ENCODE results near the gene KCNAB1.
"Not testable (repeated sequence)": the region's sequence is repeated elsewhere in the genome, so short reads cannot be mapped to it uniquely, and the experiment has no call there.

Gene KCNAB1

DNA sequence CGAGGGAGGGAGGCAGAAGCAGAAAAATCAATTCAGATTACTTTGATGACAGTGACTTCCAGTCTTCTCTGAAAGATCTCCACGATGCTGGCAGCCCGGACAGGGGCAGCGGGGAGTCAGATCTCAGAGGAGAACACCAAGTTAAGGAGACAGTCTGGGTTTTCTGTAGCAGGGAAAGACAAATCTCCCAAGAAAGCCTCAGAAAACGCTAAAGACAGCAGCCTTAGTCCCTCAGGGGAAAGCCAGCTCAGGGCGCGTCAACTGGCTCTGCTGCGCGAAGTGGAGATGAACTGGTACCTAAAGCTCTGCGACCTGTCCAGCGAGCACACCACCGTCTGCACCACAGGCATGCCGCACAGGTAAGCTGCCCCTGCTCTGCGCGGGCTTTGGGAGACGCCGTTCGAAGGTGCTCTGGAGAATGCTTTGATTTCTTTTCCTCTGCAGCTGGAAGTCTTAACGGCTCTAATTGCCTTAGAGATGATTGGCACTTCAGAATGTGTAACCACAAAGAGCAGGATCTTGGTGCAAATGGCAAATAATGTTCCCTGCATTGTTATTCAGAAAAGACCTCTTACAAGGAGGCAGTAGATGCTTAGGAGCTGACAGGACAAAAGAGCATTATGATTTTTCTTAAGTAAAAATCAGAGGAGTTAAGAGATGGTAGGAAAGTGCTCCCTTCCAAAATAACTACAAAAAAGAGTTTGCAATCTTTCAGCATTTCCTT lies at the start of gene KCNAB1:
TSS of gene KCNAB1 (plus strand) at position 51 of the 724 bp plus-strand sequence.
- TF ChIP-seq, protein P1, sequence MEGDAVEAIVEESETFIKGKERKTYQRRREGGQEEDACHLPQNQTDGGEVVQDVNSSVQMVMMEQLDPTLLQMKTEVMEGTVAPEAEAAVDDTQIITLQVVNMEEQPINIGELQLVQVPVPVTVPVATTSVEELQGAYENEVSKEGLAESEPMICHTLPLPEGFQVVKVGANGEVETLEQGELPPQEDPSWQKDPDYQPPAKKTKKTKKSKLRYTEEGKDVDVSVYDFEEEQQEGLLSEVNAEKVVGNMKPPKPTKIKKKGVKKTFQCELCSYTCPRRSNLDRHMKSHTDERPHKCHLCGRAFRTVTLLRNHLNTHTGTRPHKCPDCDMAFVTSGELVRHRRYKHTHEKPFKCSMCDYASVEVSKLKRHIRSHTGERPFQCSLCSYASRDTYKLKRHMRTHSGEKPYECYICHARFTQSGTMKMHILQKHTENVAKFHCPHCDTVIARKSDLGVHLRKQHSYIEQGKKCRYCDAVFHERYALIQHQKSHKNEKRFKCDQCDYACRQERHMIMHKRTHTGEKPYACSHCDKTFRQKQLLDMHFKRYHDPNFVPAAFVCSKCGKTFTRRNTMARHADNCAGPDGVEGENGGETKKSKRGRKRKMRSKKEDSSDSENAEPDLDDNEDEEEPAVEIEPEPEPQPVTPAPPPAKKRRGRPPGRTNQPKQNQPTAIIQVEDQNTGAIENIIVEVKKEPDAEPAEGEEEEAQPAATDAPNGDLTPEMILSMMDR (IDR thresholded peaks at IDR 0.05), result no peak
- Histone ChIP-seq H3K4me3 (ENCODE audit: low read depth in 1 of 2, low read length in 1 of 2) (no peak within 1 kb of the TSS), H3K27ac (no peak within 1 kb of the TSS), H3K9me3 (no peaks in the 10 kb centered on the region), H3K36me3 (no peaks in the 10 kb centered on the region), H3K27me3 (peaks cover 29% of the 10 kb centered on the region), H3K4me1 (ENCODE audit: control insufficient read depth in 1 of 2, insufficient read depth in 1 of 2, low read depth in 1 of 2, low read length in 1 of 2) (no peaks in the 10 kb centered on the region)

DNA sequence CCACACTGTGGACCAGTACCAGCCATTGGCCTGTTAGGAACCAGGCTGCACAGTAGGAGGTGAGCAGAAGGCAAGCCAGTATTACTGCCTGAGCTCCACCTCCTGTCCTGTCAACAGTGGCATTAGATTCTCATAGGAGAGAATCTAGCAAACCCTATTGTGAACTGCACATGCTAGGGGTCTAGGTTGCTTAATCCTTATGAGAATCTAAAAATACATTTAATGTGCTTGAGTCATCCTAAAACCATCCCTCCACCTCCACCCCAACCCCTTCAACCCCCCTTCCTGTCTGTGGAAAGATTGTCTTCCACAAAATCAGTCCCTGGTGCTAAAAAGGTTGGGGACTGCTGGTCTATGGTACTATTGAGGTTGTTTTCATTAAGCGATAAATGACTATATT lies 49.3 kb upstream of the KCNAB1 start:
- H3K27me3 ChIP-seq, result no peaks in the 10 kb centered on the region
- TF ChIP-seq, protein P1 (IDR thresholded peaks at IDR 0.05), result no peak
- no peaks in the 10 kb centered on the region for H3K9me3 ChIP-seq
- no peak overlapping the region for H3K4me3 ChIP-seq (ENCODE audit: low read depth in 1 of 2, low read length in 1 of 2)
- no peaks in the 10 kb centered on the region for H3K4me1 ChIP-seq (ENCODE audit: control insufficient read depth in 1 of 2, insufficient read depth in 1 of 2, low read depth in 1 of 2, low read length in 1 of 2)
- H3K27ac ChIP-seq, result no peak overlapping the region
- H3K36me3 ChIP-seq, result no peaks in the 10 kb centered on the region

DNA sequence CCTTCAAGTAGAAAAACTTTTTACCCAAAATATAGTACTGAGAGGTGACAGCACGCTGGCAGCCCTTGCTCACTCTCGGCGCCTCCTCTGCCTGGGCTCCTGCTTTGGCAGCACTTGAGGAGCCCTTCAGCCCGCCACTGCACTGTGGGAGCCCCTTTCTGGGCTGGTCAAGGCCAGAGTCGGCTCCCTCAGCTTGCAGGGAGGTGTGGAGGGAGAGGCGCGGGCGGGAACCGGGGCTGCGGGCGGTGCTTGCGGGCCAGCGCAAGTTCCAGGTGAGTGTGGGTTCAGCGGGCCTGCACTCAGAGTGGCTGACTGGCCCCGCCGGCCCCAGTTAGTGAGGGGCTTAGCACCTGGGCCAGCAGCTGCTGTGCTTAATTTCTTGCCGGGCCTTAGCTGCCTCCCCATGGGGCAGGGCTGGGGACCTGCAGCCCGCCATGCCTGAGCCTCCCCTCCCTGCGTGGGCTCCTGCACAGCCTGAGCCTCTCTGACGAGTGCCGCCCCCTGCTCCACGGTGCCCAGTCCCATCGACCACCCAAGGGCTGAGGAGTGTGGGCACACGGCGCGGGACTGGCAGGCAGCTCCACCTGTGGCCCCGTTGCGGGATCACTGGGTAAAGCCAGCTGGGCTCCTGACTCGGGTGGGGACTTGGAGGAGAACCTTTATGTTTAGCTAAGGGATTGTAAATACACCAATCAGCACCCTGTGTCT lies 47.3 kb upstream of the KCNAB1 start:
- not testable (repeated sequence) for H3K27me3 ChIP-seq

DNA sequence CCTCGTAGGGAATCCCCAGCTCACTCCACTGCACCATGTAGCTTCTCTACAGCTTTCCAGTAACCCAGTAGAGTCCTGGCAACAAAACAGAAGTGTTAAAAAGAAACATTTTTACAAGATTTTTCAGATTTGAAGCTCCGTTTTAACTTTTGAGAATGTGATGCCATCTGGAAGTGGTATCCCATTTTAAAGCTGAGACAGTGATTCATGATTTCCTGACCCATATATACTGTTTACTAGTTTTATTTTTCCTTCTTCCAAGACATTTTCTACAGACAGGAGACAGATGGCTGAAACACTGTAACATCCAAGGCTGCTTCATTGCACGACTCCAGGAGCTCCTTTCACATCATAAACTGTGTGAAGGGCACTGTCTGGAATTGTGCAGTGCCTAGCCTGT lies 30.3 kb upstream of the KCNAB1 start:
- Histone ChIP-seq H3K9me3 (no peaks in the 10 kb centered on the region), H3K27me3 (no peaks in the 10 kb centered on the region), H3K27ac (no peak overlapping the region), H3K36me3 (no peaks in the 10 kb centered on the region), H3K4me1 (ENCODE audit: control insufficient read depth in 1 of 2, insufficient read depth in 1 of 2, low read depth in 1 of 2, low read length in 1 of 2) (no peaks in the 10 kb centered on the region), H3K4me3 (ENCODE audit: low read depth in 1 of 2, low read length in 1 of 2) (no peak overlapping the region)
- TF ChIP-seq, protein P1 (IDR thresholded peaks at IDR 0.05), result no peak

More for the DNA sequence above, 47.3 kb upstream of the KCNAB1 start:
- H3K4me1 ChIP-seq (ENCODE audit: control insufficient read depth in 1 of 2, insufficient read depth in 1 of 2, low read depth in 1 of 2, low read length in 1 of 2); H3K9me3 ChIP-seq; H3K36me3 ChIP-seq; H3K27ac ChIP-seq; H3K4me3 ChIP-seq (ENCODE audit: low read depth in 1 of 2, low read length in 1 of 2): not testable (repeated sequence)

DNA sequence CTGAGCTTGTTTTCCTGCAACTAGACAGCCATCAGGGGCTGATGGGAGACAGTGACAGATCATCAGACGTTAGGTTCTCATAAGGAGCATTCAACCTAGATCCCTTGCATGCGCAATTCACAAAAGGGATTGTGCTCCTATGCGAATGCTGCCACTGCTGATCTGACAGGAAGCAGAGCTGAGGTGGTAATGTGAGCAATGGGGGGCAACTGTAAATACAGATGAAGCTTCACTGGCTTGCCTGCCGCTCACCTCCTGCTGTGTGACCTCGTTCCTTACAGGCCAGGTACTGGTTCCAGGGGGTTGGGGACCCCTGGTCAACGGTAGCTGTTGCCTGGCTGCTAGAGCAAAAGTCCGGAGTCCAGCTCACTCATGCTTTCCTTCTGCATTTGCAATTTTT lies 26.4 kb upstream of the KCNAB1 start:
- Histone ChIP-seq H3K27ac (no peak overlapping the region), H3K4me1 (ENCODE audit: control insufficient read depth in 1 of 2, insufficient read depth in 1 of 2, low read depth in 1 of 2, low read length in 1 of 2) (no peaks in the 10 kb centered on the region), H3K36me3 (no peaks in the 10 kb centered on the region), H3K4me3 (ENCODE audit: low read depth in 1 of 2, low read length in 1 of 2) (no peak overlapping the region), H3K9me3 (no peaks in the 10 kb centered on the region), H3K27me3 (no peaks in the 10 kb centered on the region)
- TF ChIP-seq, protein P1 (IDR thresholded peaks at IDR 0.05), result no peak

DNA sequence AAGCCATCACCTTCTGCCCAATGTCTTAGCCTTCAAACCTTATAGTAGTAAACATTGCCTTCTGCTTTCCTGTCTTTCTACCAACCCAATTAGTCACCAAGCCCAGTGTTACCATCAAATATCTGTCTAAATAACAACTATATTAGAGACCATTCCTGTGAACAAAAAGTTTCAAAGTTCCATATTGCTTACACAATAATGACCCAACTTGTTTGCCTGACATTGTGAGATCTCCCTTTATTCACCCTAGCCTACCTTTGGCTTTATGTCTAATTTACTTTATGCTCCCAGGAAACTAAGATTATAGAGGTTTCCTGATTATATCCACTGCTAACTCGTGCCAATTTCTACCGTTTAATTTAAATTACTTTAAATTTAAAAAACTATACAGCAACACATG lies 26.0 kb upstream of the KCNAB1 start:
- H3K4me3 ChIP-seq (ENCODE audit: low read depth in 1 of 2, low read length in 1 of 2), result no peak overlapping the region
- TF ChIP-seq, protein P1 (IDR thresholded peaks at IDR 0.05), result no peak
- no peak overlapping the region for H3K27ac ChIP-seq
- H3K9me3 ChIP-seq, result no peaks in the 10 kb centered on the region
- H3K27me3 ChIP-seq, result no peaks in the 10 kb centered on the region
- no peaks in the 10 kb centered on the region for H3K36me3 ChIP-seq
- H3K4me1 ChIP-seq (ENCODE audit: control insufficient read depth in 1 of 2, insufficient read depth in 1 of 2, low read depth in 1 of 2, low read length in 1 of 2), result no peaks in the 10 kb centered on the region

DNA sequence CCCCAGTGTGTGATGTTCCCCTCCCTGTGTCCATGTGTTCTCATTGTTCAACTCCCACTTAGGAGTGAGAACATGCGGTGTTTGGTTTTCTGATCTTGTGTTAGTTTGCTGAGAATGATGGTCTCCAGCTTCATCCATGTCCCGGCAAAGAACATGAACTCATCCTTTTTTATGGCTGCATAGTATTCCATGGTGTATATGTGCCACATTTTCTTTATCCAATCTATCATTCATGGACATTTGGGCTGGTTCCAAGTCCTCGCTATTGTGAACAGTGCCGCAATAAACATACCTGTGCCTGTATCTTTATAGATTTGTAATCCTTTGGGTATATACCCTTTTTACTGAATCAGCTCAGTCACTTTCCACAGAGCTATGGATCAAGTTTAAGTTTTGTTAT lies 24.7 kb upstream of the KCNAB1 start:
- not testable (repeated sequence) for H3K9me3 ChIP-seq; H3K36me3 ChIP-seq; H3K4me1 ChIP-seq (ENCODE audit: control insufficient read depth in 1 of 2, insufficient read depth in 1 of 2, low read depth in 1 of 2, low read length in 1 of 2); H3K27ac ChIP-seq; H3K27me3 ChIP-seq; H3K4me3 ChIP-seq (ENCODE audit: low read depth in 1 of 2, low read length in 1 of 2)

Measured in neutrophil (primary cell).